Stimulated activated CD4-positive, alpha-beta T cell treated with anti-CD3 and anti-CD28 coated beads, TNF-alpha, amount 100 ng/mL, for 1 hour (primary cell): ENCODE results near the gene MPI.
"Not testable (repeated sequence)": the region's sequence is repeated elsewhere in the genome, so short reads cannot be mapped to it uniquely, and the experiment has no call there.

Source experiments
- DNase-seq, 3 donors: peaks; one replicate each; pipeline ENCODE4 v3.0.0-alpha.2; 2020; ENCODE audit warnings: low read depth in 3 of 3, low spot score in 1 of 3

The MPI gene

DNA sequence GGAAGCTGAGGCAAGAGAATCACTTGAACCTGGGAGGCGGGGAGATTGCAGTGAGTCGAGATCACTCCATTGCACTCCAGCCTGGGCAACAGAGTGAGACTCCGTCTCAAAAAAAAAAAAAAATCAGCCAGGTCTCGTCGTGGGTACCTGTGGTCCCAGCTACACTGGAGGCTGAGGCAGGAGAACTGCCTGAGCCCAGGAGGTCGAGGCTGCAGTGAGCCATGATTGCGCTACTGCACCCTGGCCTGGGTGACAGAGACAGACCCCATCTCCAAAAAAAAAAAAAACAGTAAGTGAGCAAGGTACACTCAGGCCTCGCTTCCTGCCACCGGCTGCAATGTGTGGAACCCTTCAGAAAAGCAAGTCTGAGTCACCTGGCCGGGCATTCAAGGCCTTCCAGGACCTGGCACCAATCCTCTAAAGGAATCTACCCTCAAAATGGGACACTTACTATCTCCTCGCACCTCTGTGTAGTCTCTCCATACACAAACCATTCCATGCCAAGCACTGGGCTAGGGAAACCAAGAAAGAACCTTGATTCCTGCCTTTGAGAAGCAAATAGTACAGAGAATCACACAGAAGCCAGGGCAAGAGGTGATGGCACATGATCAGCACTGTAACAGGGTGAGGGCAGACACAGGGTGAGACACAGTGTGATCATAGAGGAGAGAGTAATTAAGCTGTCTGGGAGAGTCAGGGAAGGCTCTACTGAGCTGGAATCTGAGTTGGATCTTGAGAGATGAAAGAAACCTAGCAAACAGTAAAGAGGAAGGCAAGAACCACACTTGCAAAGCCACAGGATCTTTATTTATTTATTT lies 26.4 kb upstream of the MPI start:
- DNase-seq = no peak

GRCh38 chr15:74864296-74864695 lies 25.5 kb upstream of the MPI start:
- no peak for DNase-seq

DNA sequence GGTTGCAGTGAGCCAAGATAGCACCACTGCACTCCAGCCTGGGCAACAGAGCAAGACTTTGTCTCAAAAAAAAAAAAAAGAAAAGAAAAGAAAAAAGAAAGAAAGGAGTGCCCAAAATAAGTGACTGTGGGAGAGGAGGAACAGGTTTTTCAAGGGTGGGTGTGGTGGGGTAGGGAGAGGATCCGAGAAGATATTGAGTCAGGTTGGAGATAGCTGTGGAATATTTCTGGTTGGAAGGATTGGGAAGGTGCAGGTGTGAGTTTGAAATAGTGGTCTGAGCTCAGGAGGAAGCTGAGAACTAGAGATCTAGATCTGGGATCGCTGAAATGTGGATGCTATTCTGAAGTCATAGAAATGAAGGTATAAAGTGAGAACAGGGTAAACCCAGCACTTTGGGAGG lies 24.5 kb upstream of the MPI start:
- no peak for DNase-seq

- no peak for DNase-seq
Measured at GRCh38 chr15:74866090-74866489, 23.8 kb upstream of the MPI start.

- no peak for DNase-seq
Measured at GRCh38 chr15:74867466-74868038, 22.3 kb upstream of the MPI start.

- no peak for DNase-seq
Measured at GRCh38 chr15:74868059-74868458, 21.8 kb upstream of the MPI start.

GRCh38 chr15:74869372-74869725 lies 20.5 kb upstream of the MPI start:
- DNase-seq = no peak

DNA sequence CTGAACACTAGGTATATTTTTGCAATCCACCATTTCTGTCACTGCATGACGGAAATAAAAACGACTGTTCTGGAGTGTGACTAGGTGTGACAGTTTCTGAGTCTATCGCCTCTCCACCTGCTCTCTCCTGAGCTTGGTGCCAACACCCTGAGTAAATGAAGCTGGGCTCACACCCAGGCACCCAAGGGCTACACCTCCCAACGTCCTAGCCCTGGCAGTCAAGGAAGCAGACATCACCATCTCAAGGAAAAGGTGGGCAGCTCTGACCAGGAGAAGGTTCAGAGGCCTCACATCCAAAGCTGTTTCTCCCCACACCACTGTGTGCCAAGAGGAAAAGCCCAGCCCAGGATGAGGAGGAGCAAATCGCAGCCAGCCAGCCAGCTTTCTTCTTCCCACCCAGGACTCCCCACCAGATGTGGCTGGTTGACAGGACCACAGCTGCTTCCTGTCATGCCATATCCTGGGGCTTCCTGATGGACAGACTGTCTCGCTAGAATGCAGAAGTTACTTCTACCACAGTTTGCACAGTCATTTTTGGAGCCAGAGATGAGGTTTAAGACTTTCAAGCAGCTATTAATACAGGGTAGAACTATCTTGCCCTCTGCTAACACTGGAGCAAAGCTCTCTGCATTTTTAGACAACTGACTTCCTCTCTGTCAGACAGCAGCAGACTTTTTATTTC lies 20.0 kb upstream of the MPI start:
- DNase-seq = no peak

DNA sequence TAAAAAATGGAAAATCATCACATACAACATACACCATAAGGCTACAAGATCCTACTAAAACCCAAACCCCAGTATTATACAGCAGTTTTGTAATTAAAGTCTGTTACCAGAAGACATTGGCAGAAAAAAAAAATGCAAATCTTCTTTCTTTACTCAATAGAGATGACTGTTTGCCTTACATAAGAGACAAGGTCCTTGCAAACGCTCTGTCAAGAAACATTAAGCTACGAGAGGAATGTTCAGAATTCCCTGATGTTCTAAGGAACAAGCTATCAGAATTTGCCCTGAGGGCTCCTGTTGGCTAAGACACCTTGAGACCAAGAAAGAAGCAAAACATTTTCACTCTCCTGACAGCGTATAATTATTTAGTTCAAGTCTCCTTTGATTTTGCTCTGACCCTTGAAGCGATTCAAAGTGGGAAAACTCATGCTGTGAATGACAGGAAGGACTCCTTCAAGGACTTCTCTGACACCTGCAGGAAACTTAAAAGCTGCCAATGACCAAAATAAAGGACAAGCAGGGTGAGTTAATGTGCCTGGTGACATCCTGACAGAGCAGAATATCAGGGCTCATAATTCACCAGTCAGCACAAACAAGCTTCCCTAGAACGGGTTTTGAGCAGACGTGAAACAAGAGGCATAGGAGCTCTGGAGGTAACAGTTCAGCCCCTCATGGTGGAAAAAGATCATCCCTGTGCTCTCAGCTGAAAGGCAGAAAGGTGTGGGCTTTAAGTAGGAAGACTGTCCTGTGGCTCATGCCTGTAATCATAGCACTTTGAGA lies 19.2 kb upstream of the MPI start:
- DNase-seq = no peak

GRCh38 chr15:74872702-74873035 lies 17.2 kb upstream of the MPI start:
- no peak for DNase-seq

DNA sequence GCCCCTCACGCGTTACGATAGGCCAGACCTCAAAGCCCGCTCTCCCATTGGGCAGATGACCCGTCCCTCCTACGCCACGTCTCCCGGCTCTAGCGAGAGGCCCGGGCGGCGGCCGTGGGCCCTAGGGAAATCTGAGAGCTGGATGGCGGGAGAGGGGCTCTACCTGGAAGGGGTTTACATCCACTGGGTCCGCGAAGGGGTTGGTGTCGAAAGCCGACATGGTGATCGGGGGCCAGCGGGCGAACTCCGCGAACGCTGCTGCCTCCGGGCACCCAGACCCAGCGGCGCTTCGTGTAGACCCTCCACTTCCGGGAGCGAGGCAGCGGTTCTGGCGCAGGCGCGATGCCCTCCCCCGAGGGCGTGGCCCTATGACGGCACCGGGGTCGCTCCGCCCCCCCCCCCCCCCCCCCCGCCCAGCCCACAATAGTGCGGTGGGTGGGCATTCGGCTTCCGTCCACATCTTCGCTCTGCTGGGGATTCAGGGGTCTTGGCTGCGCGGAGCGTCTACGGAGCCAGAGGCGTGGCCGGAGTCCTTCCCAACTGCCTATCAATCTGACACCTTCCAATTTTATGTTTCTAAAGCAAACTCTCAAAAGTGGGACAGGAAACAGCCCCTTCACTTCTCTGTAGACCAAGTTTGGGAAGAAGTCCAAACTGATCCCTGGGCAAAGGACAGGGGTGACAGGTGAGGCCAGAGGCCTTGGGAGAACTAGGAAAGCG lies 16.6 kb upstream of the MPI start, which contains the start of gene SCAMP2:
SCAMP2 (minus strand) TSS at position 330 of the 720 bp plus-strand sequence; CDS start at position 220, 110 bp downstream.
- peak; percentile 72 to 76 (median 73) for DNase-seq

DNA sequence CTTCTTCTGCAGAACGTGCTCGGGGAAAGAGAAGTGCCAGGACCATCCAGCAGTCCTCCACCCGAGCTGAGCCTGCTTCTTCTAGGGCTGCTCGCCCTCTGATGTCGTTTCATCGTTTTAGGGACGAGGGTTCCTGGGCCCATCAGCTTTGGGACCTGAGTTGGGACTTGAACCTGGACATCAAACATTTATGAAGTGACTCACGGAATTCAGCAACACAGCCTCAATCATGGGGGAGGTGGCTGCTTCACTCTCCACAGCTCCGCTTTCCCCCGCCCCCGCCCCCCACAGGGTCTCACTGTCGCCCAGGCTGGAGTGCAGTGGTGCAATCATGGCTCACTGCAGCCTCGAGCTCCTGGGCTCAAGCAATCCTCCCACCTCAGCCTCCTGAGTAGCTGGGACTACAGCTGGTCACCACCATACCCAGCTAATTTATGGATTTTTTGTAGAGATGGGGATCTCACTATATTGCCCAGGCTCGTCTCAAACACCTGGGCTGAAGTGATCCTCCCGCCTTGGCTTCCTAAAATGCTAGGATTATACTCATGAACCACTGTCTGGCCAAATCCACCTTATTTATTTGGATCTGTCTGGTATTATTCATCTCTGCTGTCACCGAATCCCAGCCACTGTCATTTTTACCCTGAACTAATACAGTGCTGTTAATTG lies 16.0 kb upstream of the MPI start:
- DNase-seq = no peak

DNA sequence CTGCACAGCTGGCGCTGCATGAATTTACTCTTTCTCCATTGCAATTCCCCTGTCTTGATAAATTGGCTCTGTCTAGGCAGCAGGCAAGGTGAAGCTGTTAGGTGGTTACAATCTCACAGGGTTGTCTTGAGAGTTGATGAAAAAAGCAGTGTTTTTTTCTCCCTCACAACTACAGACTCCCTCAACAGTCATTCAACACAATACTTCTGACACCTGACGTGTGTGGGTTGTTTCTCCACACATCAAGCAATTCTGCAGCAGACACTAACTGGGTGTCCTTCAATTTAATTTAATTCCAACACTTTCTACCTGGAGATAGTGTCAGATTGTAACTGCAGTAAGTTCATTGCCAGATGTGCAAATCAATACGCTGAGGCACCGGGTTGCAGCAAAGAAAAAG lies 11.6 kb upstream of the MPI start:
- no peak for DNase-seq

GRCh38 chr15:74882528-74882927 lies 7.3 kb upstream of the MPI start:
- DNase-seq = no peak

GRCh38 chr15:74884428-74885223 lies 5.2 kb upstream of the MPI start:
- no peak for DNase-seq

- DNase-seq = no peak
Measured at GRCh38 chr15:74885461-74885860, 4.4 kb upstream of the MPI start.

GRCh38 chr15:74887537-74888193 lies 2.2 kb upstream of the MPI start:
- not testable (repeated sequence) for DNase-seq

- no peak for DNase-seq
Measured at GRCh38 chr15:74888716-74889115, 1.1 kb upstream of the MPI start.

- DNase-seq = no peak
Measured at GRCh38 chr15:74889390-74889882, 406 bp upstream of the MPI start.
